ENCODE results near the gene ERGIC3.
"Not testable (repeated sequence)": the region's sequence is repeated elsewhere in the genome, so short reads cannot be mapped to it uniquely, and the experiment has no call there.

Gene ERGIC3

GRCh38 chr20:35517767-35518166, 24.1 kb upstream of the ERGIC3 start:
- not testable (repeated sequence) for DNase-seq (ENCODE audit: low read depth in 1 of 2, low spot score in 1 of 2)

- DNase-seq (ENCODE audit: low read depth in 1 of 2, low spot score in 1 of 2): no peak
Observed at GRCh38 chr20:35518955-35519354, 22.9 kb upstream of the ERGIC3 start.

GRCh38 chr20:35523298-35523888, 18.5 kb upstream of the ERGIC3 start:
- DNase-seq (ENCODE audit: low read depth in 1 of 2, low spot score in 1 of 2): no peak

- no peak for DNase-seq (ENCODE audit: low read depth in 1 of 2, low spot score in 1 of 2)
Observed at GRCh38 chr20:35525639-35526038, 16.2 kb upstream of the ERGIC3 start.

- no peak for DNase-seq (ENCODE audit: low read depth in 1 of 2, low spot score in 1 of 2)
Observed at GRCh38 chr20:35527122-35527769, 14.6 kb upstream of the ERGIC3 start.

- no peak for DNase-seq (ENCODE audit: low read depth in 1 of 2, low spot score in 1 of 2)
Observed at GRCh38 chr20:35529552-35529951, 12.3 kb upstream of the ERGIC3 start, which contains the start of gene C20orf173. TSS of gene C20orf173 (minus strand) at chr20:35529652. CDS start at chr20:35529373, 279 bp downstream.

GRCh38 chr20:35539756-35540212, 2.1 kb upstream of the ERGIC3 start:
- DNase-seq (ENCODE audit: low read depth in 1 of 2, low spot score in 1 of 2): no peak

GRCh38 chr20:35541118-35541782, 628 bp upstream of the ERGIC3 start:
- DNase-seq (ENCODE audit: low read depth in 1 of 2, low spot score in 1 of 2): no peak

- no peak for DNase-seq (ENCODE audit: low read depth in 1 of 2, low spot score in 1 of 2)
Observed at GRCh38 chr20:35542990-35543389, 1.1 kb downstream of the ERGIC3 start.

- DNase-seq (ENCODE audit: low read depth in 1 of 2, low spot score in 1 of 2): no peak
Observed at GRCh38 chr20:35544436-35544835, 2.6 kb downstream of the ERGIC3 start.

- DNase-seq (ENCODE audit: low read depth in 1 of 2, low spot score in 1 of 2): not testable (repeated sequence)
Observed at GRCh38 chr20:35544941-35545340, 3.1 kb downstream of the ERGIC3 start.

- DNase-seq (ENCODE audit: low read depth in 1 of 2, low spot score in 1 of 2): no peak
Observed at GRCh38 chr20:35546127-35546526, 4.2 kb downstream of the ERGIC3 start.

- DNase-seq (ENCODE audit: low read depth in 1 of 2, low spot score in 1 of 2): no peak
Observed at GRCh38 chr20:35547329-35547728, 5.5 kb downstream of the ERGIC3 start.

- DNase-seq (ENCODE audit: low read depth in 1 of 2, low spot score in 1 of 2): no peak
Observed at GRCh38 chr20:35551503-35551902, 9.6 kb downstream of the ERGIC3 start.

GRCh38 chr20:35552914-35553313, 11.0 kb downstream of the ERGIC3 start:
- no peak for DNase-seq (ENCODE audit: low read depth in 1 of 2, low spot score in 1 of 2)

GRCh38 chr20:35555461-35555860, 13.6 kb downstream of the ERGIC3 start:
- DNase-seq (ENCODE audit: low read depth in 1 of 2, low spot score in 1 of 2): not testable (repeated sequence)

- DNase-seq (ENCODE audit: low read depth in 1 of 2, low spot score in 1 of 2): no peak
Observed at GRCh38 chr20:35555951-35556645, 14.2 kb downstream of the ERGIC3 start.

- DNase-seq (ENCODE audit: low read depth in 1 of 2, low spot score in 1 of 2): no peak
Observed at GRCh38 chr20:35556871-35557270, 15.0 kb downstream of the ERGIC3 start.

GRCh38 chr20:35558451-35558850, 16.6 kb downstream of the ERGIC3 start:
- no peak for DNase-seq (ENCODE audit: low read depth in 1 of 2, low spot score in 1 of 2)

GRCh38 chr20:35559042-35559693, 17.3 kb downstream of the ERGIC3 start:
- no peak for DNase-seq (ENCODE audit: low read depth in 1 of 2, low spot score in 1 of 2)

- DNase-seq (ENCODE audit: low read depth in 1 of 2, low spot score in 1 of 2): no peak
Observed at GRCh38 chr20:35560105-35560511, 18.2 kb downstream of the ERGIC3 start.
